Calu3 (cell line): ENCODE measurements around the gene TEX11. TPM values are rescaled to one million over a fixed set of nuclear protein-coding genes. Genes with fewer than 3 reads are reported as not detected.

Experiments used
- BruUV-seq: library from RNA; stranded (reverse); fragments of 400-500 nt; replicated peaks from 2 replicates; lab custom pipeline; 2021; lab: Mats Ljungman, UMichigan
- CTCF ChIA-PET: fragments of 300-600 bp; sonication (Branson Sonifier 250); formaldehyde crosslinking; loops from one replicate; lab custom pipeline; 2022; ENCODE audit warnings: antibody characterized with exemption; lab: Charles Lee
- DNase-seq: peaks from one replicate; pipeline ENCODE4 v3.0.0; 2022
- H3K27ac Mint-ChIP-seq: one replicate; pipeline ENCODE4 v1.8.0; 2022; ENCODE audit warnings: mixed read lengths; ENCODE audit not compliant: unreplicated experiment
- H3K27me3 Mint-ChIP-seq: one replicate; pipeline ENCODE4 v1.8.0; 2022; ENCODE audit warnings: mixed read lengths; ENCODE audit not compliant: unreplicated experiment
- H3K36me3 Mint-ChIP-seq: one replicate; pipeline ENCODE4 v1.8.0; 2022; ENCODE audit warnings: mild to moderate bottlenecking, moderate library complexity, mixed read lengths; ENCODE audit not compliant: insufficient read depth, unreplicated experiment
- H3K4me1 Mint-ChIP-seq: one replicate; pipeline ENCODE4 v1.8.0; 2022; ENCODE audit warnings: mild to moderate bottlenecking, low read depth, mixed read lengths; ENCODE audit not compliant: unreplicated experiment
- H3K4me3 Mint-ChIP-seq: one replicate; pipeline ENCODE4 v1.8.0; 2022; ENCODE audit warnings: mild to moderate bottlenecking, low read depth, moderate library complexity, mixed read lengths; ENCODE audit not compliant: unreplicated experiment
- H3K9me3 Mint-ChIP-seq: one replicate; pipeline ENCODE4 v1.8.0; 2022; ENCODE audit warnings: low read depth, mixed read lengths; ENCODE audit not compliant: unreplicated experiment
- CTCF ChIP-seq: fragments of 200-600 bp; IDR thresholded peaks from one replicate; pipeline ENCODE4 v1.8.0; 2022; ENCODE audit warnings: antibody characterized with exemption; ENCODE audit not compliant: unreplicated experiment
- intact Hi-C: fragments of 100-400 bp; cut with micrococcal nuclease; formaldehyde crosslinking; loops from one replicate; pipeline ENCODE4 v1.10.0; 2022; ENCODE audit not compliant: unreplicated experiment
- total RNA-seq: library from RNA; stranded (reverse); gene quantifications from 2 replicates; pipeline ENCODE4 v1.2.3, GENCODE V29; 2022

Gene TEX11
- total RNA-seq, 1 experiment from 2014 or later = not detected

- Mint-ChIP-seq H3K9me3 (no peaks in the 10 kb centered on the region), H3K4me3 (no peak overlapping the region), H3K4me1 (peaks cover 18% of the 10 kb centered on the region), H3K27me3 (no peaks in the 10 kb centered on the region), H3K27ac (no peak overlapping the region), H3K36me3 (peaks cover 40% of the 10 kb centered on the region)
- no peak for TF ChIP-seq CTCF
- BruUV-seq = no TSS peak
- CTCF ChIA-PET = interaction anchor here (0.6 kb wide), 1 partner anchor 1268 kb away, joined by 4 read pairs; no protein-coding TSS in a partner anchor
- DNase-seq = no peak
- intact Hi-C loops = no loop called here
These were observed 419.7 kb downstream of the TEX11 start for GRCh38 chrX:70488856-70489255.

GRCh38 chrX:70485466-70485865 lies 423.0 kb downstream of the TEX11 start:
- BruUV-seq = no TSS peak
- H3K9me3 Mint-ChIP-seq = no peaks in the 10 kb centered on the region
- DNase-seq = no peak

GRCh38 chrX:70482300-70482699 lies 426.2 kb downstream of the TEX11 start:
- Mint-ChIP-seq H3K4me3 (peak overlapping the region; percentile 13), H3K9me3 (no peaks in the 10 kb centered on the region), H3K4me1 (peaks cover 67% of the 10 kb centered on the region), H3K36me3 (peaks cover 34% of the 10 kb centered on the region), H3K27ac (peak overlapping the region; percentile 67), H3K27me3 (no peaks in the 10 kb centered on the region)
- DNase-seq = no peak
- CTCF ChIA-PET = no interaction called here
- no TSS peak for BruUV-seq
- no peak for TF ChIP-seq CTCF
- intact Hi-C loops = loop anchor here (5.0 kb wide), 1 partner anchor 50 kb away; no protein-coding TSS in a partner anchor

More at GRCh38 chrX:70485466-70485865, 423.0 kb downstream of the TEX11 start:
- H3K36me3 Mint-ChIP-seq = peaks cover 39% of the 10 kb centered on the region
- H3K4me1 Mint-ChIP-seq = peaks cover 37% of the 10 kb centered on the region
- H3K4me3 Mint-ChIP-seq = no peak overlapping the region
- H3K27me3 Mint-ChIP-seq = no peaks in the 10 kb centered on the region
- CTCF ChIA-PET = no interaction called here
- intact Hi-C loops = no loop called here
- no peak for TF ChIP-seq CTCF
- peak overlapping the region; percentile 33 for H3K27ac Mint-ChIP-seq

- no peak for TF ChIP-seq CTCF
- peak overlapping the region; percentile 13 for H3K4me3 Mint-ChIP-seq
- H3K4me1 Mint-ChIP-seq = peaks cover 67% of the 10 kb centered on the region
- no peaks in the 10 kb centered on the region for H3K27me3 Mint-ChIP-seq
- CTCF ChIA-PET = no interaction called here
- H3K27ac Mint-ChIP-seq = peak overlapping the region; percentile 67
- H3K9me3 Mint-ChIP-seq = no peaks in the 10 kb centered on the region
- BruUV-seq = no TSS peak
- no peak for DNase-seq
- peaks cover 40% of the 10 kb centered on the region for H3K36me3 Mint-ChIP-seq
- intact Hi-C loops = loop anchor here (5.0 kb wide), 1 partner anchor 49 kb away; no protein-coding TSS in a partner anchor
These were observed 426.8 kb downstream of the TEX11 start for GRCh38 chrX:70481471-70482270.
